Islet precursor cell (in vitro differentiated cells): ENCODE data around the gene GMDS.
A peak's percentile ranks its signal among the peaks of the same experiment; 100 is the strongest.

Source experiments
- DNase-seq: peaks from one replicate; pipeline ENCODE4 v3.0.0-alpha.2; 2018

GMDS gene

GRCh38 chr6:2245103-2245876 is at the start of gene GMDS:
Gene GMDS (minus strand): TSS chr6:2245605.
- peak; percentile 93 for DNase-seq

DNA sequence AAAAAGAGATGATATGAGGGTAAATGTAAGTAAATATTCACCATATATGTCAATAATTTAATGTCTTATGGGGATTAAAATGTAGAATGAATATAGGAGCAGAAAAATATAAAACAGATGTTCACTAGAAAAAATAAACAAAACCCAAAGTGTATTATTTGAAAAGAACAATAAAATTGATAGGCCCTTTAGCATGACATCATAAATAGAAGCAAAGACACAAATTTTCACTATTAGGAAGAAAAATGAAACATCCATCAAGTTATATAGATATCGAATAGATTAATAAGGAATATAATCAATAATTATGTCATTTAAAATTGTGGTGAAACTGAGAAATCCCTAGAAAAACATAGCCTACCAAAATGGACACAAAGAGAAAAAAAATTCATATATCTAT is 40.1 kb upstream of the GMDS start:
- no peak for DNase-seq

- DNase-seq = no peak
Observed at GRCh38 chr6:2275892-2276242, 30.5 kb upstream of the GMDS start.

DNA sequence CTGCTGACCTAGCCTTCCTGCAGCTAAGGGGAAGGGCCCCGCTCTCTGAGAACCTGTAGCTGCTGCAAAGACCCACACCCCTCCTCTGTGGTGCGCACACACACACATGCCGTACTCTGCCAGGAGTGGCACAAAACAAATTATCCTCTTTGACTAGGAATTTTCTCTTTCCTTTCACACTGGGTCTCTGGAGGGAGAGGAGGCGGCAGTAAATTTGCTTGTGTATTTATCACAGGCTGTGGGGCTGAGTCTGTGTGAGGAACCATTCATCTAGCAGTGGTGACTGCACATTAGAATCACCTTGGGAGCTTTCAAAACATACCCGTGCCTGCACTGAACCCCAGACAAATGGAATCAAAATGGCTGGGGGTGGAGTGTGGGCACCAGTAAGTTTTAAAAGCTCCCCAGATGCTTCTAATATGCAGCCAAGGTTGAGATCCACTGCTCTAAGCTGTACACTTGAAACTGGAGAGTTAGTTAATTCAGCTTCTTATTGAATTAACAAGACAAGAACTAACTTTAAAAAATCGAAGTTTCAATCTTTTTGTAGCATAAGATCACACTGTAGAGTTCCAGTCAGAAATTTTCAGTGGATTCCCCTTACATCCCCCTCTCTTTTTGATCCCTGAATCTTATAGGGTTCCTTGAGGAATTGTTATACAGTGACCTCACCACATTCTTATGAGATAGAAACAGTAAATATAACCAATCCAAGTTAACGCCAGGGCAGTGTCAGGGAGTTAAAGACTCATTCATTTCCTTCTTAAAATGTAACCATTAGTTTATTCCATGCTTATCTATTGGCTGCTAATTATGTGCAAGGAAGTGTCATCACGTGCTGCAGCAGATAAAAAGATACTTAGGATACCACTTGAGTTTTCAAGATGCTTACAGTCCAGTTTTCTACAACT is 29.8 kb upstream of the GMDS start:
- DNase-seq = no peak

DNA sequence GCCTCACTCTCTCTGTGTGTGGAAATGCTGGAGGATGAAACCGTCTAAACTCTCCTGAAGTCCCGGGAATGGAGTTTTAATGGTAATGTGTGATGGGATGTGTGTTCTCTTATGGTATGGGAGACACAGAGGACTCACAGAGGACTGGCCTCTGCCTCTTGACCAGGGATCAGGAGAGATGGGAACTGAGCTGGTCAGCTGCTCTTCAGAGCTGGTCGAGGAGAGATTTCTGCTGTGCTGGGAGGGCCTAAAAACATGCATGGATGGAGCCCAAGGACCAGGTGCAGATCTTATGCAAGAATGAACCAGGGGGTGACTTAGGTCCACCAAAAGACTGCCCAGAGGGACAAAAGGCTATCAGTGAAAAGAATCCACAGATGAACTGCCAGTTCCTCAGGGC is 27.3 kb upstream of the GMDS start:
- DNase-seq = no peak

- DNase-seq = no peak
Observed at GRCh38 chr6:2270054-2270453, 24.6 kb upstream of the GMDS start.

DNA sequence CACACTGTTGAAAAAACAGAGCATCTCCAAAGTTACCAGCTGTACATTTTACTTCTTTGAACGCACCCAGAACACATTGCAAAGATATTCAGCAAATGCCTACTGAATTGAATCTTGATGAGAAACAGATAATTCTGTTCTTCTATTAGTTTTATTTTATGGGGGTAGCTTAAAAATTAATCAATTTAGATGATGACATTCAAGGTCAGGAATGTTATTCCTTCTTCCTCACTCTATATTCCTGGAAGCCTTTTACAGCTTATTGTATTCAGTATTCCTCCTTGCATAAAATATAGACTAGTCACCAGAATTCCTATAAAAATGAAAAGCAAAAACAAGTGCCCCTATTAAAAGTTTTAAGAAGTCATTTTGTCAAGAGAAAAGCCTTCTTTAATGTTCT is 21.4 kb upstream of the GMDS start:
- DNase-seq = no peak

GRCh38 chr6:2266031-2266795 is 20.8 kb upstream of the GMDS start:
- no peak for DNase-seq

- no peak for DNase-seq
Observed at GRCh38 chr6:2264932-2265331, 19.5 kb upstream of the GMDS start.

- no peak for DNase-seq
Observed at GRCh38 chr6:2263896-2264295, 18.5 kb upstream of the GMDS start.

- no peak for DNase-seq
Observed at GRCh38 chr6:2259574-2259973, 14.2 kb upstream of the GMDS start.

GRCh38 chr6:2259002-2259494 is 13.6 kb upstream of the GMDS start:
- no peak for DNase-seq

DNA sequence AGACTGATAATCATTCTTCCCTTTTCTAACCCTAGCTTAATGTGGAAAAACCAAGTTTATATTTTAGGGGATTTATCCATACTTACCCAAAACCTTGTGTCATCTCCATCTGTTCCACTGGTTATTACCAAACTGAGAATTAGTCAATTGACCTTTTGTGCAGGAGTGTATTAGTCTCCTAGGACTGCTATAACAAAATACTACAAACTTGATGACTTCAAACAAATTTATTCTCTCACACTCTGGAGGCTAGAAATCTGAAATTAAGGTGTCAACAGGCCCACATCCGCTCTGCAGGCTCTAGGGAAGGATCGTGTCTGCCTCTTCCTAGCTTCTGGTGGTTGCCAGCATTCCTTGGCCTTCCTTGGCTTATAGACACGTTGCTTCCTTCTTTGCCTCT is 12.7 kb upstream of the GMDS start:
- no peak for DNase-seq

- DNase-seq = no peak
Observed at GRCh38 chr6:2257363-2257762, 12.0 kb upstream of the GMDS start.

DNA sequence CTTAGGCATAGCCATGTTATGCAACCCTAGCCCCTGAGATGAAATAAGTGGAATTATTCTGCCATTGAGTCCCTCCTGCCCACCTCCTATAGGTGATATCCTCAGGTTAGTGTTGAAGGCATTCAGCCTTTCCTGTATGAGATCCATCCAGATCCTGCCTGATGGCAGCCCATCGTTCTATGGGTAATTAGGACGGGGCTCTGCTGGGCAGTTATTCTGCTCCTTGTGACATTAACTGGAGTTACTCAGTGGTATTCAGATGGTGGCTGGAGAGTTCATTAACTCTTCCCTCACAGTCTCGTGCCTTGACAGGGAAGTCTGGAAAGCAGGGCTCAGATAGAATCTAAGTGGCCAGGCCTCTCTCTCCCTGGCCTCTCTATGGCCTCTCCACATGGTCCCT is 9.3 kb upstream of the GMDS start:
- DNase-seq = no peak

DNA sequence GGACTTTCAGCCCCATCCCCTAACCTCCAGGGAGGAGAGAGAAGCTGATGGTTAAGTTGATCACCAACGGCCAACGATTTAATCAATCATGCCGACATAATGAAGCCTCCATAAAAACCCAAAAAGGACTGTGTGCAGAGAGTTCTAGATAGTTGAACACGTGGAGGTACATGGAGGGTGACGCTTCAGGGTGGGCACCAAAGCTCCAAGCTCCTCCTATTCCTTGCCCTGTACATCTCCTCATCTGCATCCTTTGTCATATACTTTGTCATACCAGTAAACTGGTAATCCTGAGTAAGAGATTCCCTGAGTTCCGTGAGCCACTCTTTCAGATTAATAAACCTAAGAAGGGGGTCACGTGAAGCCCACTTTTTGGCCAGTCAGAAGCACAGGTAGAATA is 3.7 kb upstream of the GMDS start:
- DNase-seq = no peak

DNA sequence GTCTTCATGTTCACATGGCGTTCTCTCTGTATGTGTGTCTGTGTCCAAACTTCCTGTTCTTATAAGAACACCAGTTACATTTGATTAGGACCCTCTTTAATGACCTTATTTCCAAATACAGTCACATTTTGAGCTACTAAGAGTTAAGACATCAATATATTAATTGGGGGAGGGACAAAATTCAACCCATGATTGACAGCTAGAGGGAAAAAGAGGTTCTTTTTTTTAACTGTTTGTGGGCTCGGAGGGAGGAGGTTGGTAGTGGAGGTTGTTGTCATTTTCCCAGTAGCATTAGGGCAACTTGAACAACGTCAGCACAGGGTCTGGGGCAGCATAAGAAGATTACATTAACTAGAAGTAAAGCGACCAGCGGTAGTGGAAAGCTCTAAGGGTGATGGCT is 2.3 kb upstream of the GMDS start:
- no peak for DNase-seq

DNA sequence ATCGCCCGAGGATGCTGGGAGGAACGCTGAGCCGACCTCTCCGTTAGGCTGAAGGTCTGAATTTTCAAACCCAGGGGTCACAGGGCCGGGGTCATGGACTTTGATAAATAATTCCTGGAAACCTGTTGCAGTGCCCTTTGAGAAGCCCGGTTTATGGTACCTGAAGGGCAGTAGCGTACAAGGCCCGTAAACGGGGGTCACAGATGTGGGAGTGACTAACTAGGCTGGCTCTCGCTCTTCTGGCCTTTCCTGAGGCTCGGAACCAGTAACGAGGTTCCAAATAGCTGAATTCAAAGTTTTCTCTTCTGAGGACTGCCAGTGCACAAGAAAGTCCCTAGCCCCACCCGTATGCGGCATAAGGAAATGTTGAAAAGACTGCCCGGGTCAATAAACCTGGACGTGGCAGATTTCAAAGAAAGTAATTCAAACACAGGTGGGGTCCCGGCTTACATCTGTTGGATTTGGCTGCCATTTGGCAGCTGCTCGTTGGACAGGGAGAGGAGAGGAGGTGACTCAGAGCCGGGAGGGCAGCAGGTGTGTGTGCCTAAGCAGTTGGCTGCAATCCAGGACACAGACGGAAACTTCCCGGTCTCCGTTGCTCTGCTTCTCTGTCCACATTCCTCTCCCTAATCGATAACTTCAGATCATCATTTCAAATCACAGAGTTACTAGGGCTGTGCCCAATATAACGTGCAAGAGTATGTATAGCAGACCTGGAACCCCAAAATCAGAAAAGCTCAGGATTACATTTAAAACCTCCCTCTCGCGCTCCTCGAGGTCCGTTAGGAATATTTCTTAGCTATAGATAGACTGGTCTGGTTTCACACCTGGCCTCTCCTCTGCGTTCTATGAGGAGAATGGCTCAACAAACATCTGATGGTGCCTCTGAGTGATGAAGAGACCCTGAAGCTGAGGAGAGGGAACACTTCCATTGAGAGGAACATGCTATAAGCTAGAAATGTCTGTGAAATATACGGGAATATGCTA is 765 bp upstream of the GMDS start:
- peak; percentile 79 for DNase-seq

DNA sequence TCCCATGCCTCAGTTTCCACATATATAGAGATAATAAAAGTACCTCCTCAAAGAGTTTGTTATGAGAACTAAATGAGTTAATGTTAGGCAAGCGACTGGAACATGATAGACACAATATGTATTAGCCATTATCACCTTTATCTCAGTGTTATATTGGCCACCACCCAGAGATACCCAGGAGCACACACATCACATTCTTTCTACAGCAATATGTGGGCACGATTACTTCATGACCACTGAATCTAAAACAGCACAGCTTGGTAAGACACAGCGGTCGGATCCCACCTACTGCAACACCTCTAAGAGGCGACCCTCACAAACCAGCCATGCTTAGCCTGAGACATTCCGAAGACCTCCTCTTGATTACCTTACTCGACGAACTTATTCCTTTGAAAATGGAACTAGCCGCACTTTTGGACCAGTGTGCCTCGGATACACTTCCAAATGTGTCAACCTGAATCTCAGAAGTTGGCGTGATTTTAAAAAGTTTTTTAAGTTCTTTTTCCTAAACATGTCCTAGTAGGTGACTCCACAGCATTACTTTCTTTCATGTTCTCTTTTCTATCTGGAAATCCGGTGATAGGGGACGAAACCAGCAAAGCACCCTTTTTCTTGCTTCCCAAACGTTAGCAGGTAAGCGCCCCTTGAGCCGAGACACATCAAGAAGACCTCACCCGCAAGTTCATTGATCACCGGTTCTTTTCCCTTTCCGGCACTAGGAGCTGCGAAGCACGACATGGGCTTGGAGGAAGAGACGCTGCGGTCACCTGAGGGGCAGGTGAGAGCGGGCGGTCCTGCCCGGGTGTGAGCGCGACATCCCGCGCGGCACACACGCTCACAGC is 923 bp downstream of the GMDS start:
- no peak for DNase-seq

- DNase-seq = no peak
Observed at GRCh38 chr6:2242311-2242710, 3.1 kb downstream of the GMDS start.

DNA sequence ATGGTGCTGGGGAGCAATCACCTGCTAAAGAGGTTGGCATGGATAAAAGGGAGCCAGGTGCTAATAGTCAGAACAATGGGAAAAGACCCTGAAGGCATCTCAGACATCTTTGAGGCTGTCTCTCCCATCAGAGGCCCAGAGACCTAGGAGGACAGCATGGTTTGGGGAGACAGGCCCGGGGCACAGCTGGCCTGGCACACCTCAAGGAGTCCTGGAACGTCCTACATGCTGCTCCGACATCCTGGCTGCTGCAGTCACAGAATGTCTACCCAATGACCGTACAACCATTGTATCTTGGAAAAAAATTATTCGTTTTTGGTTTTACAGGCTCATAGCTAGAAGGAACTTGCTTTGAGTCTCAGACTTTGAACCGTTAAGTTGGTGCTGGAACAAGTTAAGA is 4.4 kb downstream of the GMDS start:
- no peak for DNase-seq
